Lung (tissue), 12 donors: ENCODE data around the gene PIWIL4. TPM values are rescaled to one million over a fixed set of nuclear protein-coding genes. Genes with fewer than 3 reads are reported as not detected.
A peak's percentile ranks its signal among the peaks of the same experiment; 100 is the strongest.

Source experiments
- ATAC-seq: fragments of 200-7000 bp; cut with Tn5 transposase; one replicate; pipeline ENCODE4 v1.9.1; 2020; ENCODE audit warnings: moderate number of reproducible peaks; ENCODE audit not compliant: insufficient read depth, low FRiP score
- DNase-seq, 3 donors: peaks; one replicate each; pipeline ENCODE4 v3.0.0-alpha.2; 2013 to 2017
- H3K27ac ChIP-seq, 2 donors: one replicate each; pipeline ENCODE4 v1.5.1; 2013; ENCODE audit warnings: mild to moderate bottlenecking in 2 of 2, moderate library complexity in 2 of 2, control low read depth in 1 of 2, inconsistent platforms in 1 of 2, low read depth in 1 of 2, low read length in 1 of 2
- H3K27me3 ChIP-seq, 3 donors: one replicate each; pipeline ENCODE4 v1.5.1; 2013; ENCODE audit warnings: low read length in 2 of 3; ENCODE audit not compliant: control insufficient read depth in 3 of 3, insufficient read depth in 3 of 3
- H3K36me3 ChIP-seq, 4 donors: one replicate each; pipeline ENCODE4 v1.5.1; 2013; ENCODE audit warnings: low read length in 4 of 4, mild to moderate bottlenecking in 1 of 4, moderate library complexity in 1 of 4; ENCODE audit not compliant: control insufficient read depth in 4 of 4, insufficient read depth in 4 of 4
- H3K4me1 ChIP-seq, 5 donors: one replicate each; pipeline ENCODE4 v1.5.1; 2013; ENCODE audit warnings: low read length in 5 of 5, mild to moderate bottlenecking in 2 of 5, moderate library complexity in 1 of 5; ENCODE audit not compliant: control insufficient read depth in 5 of 5, insufficient read depth in 5 of 5
- H3K4me3 ChIP-seq: one replicate; pipeline ENCODE4 v1.5.1; 2013; ENCODE audit warnings: mild to moderate bottlenecking, control low read depth, moderate library complexity
- H3K9ac ChIP-seq, 2 donors: one replicate each; pipeline ENCODE4 v1.5.1; 2013; ENCODE audit warnings: low read length in 2 of 2, control low read depth in 1 of 2; ENCODE audit not compliant: insufficient read depth in 1 of 2
- H3K9me3 ChIP-seq, 4 donors: one replicate each; pipeline ENCODE4 v1.5.1; 2013; ENCODE audit warnings: low read length in 3 of 4, mild to moderate bottlenecking in 1 of 4, moderate library complexity in 1 of 4; ENCODE audit not compliant: control insufficient read depth in 4 of 4, insufficient read depth in 3 of 4
- CTCF ChIP-seq: IDR thresholded peaks from 2 replicates; pipeline ENCODE4 v1.5.1; 2012; ENCODE audit warnings: mild to moderate bottlenecking; ENCODE audit errors: control extremely low read depth, extremely low read depth
- WGBS, 2 donors: extraction: QIAGEN DNeasy Blood & Tissue Kit; methylation state at CpG; one replicate each; pipeline ENCODE4 v1.1.7; 2013; 5-methylcytosine and 5-hydroxymethylcytosine counted together
- polyA plus RNA-seq, 2 donors: library from polyadenylated mRNA; stranded (reverse); fragments of 200-250 nt; gene quantifications; one replicate each; pipeline ENCODE4 v1.2.1, GENCODE V29; 2013
- total RNA-seq, 2 donors: library from RNA; depleted of rRNA in 1 of 2; stranded (reverse); fragments of >200 nt in 1 of 2; gene quantifications; one replicate each; pipeline ENCODE4 v1.2.1, GENCODE V29; 2014 to 2021
- donor health status: control.
- donor health status: control.
- donor health status: Bipolar disorder and iron deficiency.
- donor health status: healthy.
- donor health status: DM: yes; HTN: yes; CAD: no.

Gene PIWIL4
- total and polyA plus RNA-seq, 4 donors, result 1.8 to 5.8 (median 3.1) TPM

- no peaks in the 10 kb centered on the region for H3K27me3 ChIP-seq
- DNase-seq (no peak), ATAC-seq (no peak)
- H3K4me3 ChIP-seq, result no peak overlapping the region
- H3K4me1 ChIP-seq, result no peaks in the 10 kb centered on the region
- H3K9me3 ChIP-seq, result no peaks in the 10 kb centered on the region
- H3K9ac ChIP-seq, result no peak overlapping the region
- TF ChIP-seq CTCF, result no peak
- no peak overlapping the region for H3K27ac ChIP-seq
- 51 to 56% methylated on average over 1 of the region's 1 CpG for WGBS, 2 donors
- H3K36me3 ChIP-seq, result no peaks in the 10 kb centered on the region
These were observed 62.6 kb downstream of the PIWIL4 start for GRCh38 chr11:94629741-94630140.

- peak in 1 of 3 donors; percentile 7 for DNase-seq
- Histone ChIP-seq H3K4me3 (no peak overlapping the region), H3K27me3 (no peaks in the 10 kb centered on the region), H3K4me1 (no peaks in the 10 kb centered on the region), H3K9ac (no peak overlapping the region), H3K9me3 (no peaks in the 10 kb centered on the region), H3K27ac (no peak overlapping the region), H3K36me3 (no peaks in the 10 kb centered on the region)
- WGBS, 2 donors, result 22 to 36% methylated on average over 3 of the region's 3 CpGs
- no peak for TF ChIP-seq CTCF
- ATAC-seq, result no peak
These were observed 63.1 kb downstream of the PIWIL4 start for GRCh38 chr11:94630221-94630620.

- Histone ChIP-seq H3K27ac (no peak overlapping the region), H3K4me1 (no peaks in the 10 kb centered on the region), H3K9me3 (no peaks in the 10 kb centered on the region), H3K9ac (no peak overlapping the region), H3K27me3 (no peaks in the 10 kb centered on the region), H3K36me3 (no peaks in the 10 kb centered on the region), H3K4me3 (no peak overlapping the region)
- ATAC-seq (no peak), DNase-seq (no peak)
- whole genome bisulfite sequencing, 2 donors, result 92 to 94% methylated on average over 2 of the region's 2 CpGs
- no peak for TF ChIP-seq CTCF
These were observed 65.2 kb downstream of the PIWIL4 start for GRCh38 chr11:94632356-94632755.

GRCh38 chr11:94635072-94635471 lies 67.9 kb downstream of the PIWIL4 start:
- 87 to 94% methylated on average over 2 of the region's 2 CpGs for WGBS, 2 donors
- ATAC-seq (no peak), DNase-seq (no peak)
- peaks cover 0 to 14% (median 3%) of the 10 kb centered on the region in 5 donors for H3K4me1 ChIP-seq
- H3K9me3 ChIP-seq, result no peaks in the 10 kb centered on the region
- no peaks in the 10 kb centered on the region for H3K36me3 ChIP-seq
- no peak overlapping the region for H3K4me3 ChIP-seq
- H3K27ac ChIP-seq, result no peak overlapping the region
- H3K9ac ChIP-seq, result no peak overlapping the region
- H3K27me3 ChIP-seq, result no peaks in the 10 kb centered on the region
- no peak for TF ChIP-seq CTCF
